HG02938 (cell line): ENCODE data around the gene HRG.
A peak's percentile ranks its signal among the peaks of the same experiment; 100 is the strongest.
"Not testable (repeated sequence)": the region's sequence is repeated elsewhere in the genome, so short reads cannot be mapped to it uniquely, and the experiment has no call there.

ENCODE experiments used
- ATAC-seq: cut with Tn5 transposase; IDR thresholded peaks from one replicate; pipeline ENCODE4 v1.9.1; 2021; ENCODE audit warnings: mild to moderate bottlenecking, moderate library complexity; ENCODE audit not compliant: unreplicated experiment

Gene HRG, protein sequence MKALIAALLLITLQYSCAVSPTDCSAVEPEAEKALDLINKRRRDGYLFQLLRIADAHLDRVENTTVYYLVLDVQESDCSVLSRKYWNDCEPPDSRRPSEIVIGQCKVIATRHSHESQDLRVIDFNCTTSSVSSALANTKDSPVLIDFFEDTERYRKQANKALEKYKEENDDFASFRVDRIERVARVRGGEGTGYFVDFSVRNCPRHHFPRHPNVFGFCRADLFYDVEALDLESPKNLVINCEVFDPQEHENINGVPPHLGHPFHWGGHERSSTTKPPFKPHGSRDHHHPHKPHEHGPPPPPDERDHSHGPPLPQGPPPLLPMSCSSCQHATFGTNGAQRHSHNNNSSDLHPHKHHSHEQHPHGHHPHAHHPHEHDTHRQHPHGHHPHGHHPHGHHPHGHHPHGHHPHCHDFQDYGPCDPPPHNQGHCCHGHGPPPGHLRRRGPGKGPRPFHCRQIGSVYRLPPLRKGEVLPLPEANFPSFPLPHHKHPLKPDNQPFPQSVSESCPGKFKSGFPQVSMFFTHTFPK

DNA sequence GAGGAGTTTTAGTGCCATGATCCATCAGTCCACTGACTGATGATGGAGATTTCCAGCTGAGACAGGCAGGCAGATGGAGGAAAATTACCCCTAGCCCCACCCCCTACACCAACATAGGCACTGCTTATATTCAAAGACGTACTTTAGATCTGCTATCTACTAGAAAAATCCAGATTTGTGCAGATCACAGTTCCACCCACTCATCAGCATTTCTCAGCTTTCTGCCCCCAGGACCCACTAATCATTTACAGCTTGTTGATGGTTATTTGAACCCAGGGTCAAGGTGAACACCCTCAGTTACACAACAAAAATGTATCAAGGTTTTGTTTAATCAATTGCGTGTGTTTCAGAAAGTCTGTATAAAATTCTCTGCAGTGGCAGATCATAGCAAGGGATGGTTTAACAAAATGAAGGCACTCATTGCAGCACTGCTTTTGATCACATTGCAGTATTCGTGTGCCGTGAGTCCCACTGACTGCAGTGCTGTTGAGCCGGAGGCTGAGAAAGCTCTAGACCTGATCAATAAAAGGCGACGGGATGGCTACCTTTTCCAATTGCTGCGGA lies at the start of gene HRG:
TSS of gene HRG (plus strand) at position 390 of the 564 bp plus-strand sequence. CDS start at position 408, 18 bp downstream.
- no peak for ATAC-seq

DNA sequence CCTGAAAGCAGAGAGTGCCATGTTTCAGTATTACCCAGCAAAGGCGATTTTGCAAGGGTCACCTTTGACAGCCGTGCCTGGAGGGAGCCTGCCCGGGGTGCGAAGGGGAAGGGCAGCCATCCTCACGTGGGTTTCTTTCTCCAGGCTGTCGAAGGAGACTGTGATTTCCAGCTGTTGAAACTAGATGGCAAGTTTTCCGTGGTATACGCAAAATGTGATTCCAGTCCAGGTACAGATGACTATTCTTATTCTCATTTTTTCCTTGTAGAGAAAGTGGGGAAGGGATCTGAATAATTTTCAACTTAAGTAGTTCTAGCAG lies 49.6 kb upstream of the HRG start:
- no peak for ATAC-seq

DNA sequence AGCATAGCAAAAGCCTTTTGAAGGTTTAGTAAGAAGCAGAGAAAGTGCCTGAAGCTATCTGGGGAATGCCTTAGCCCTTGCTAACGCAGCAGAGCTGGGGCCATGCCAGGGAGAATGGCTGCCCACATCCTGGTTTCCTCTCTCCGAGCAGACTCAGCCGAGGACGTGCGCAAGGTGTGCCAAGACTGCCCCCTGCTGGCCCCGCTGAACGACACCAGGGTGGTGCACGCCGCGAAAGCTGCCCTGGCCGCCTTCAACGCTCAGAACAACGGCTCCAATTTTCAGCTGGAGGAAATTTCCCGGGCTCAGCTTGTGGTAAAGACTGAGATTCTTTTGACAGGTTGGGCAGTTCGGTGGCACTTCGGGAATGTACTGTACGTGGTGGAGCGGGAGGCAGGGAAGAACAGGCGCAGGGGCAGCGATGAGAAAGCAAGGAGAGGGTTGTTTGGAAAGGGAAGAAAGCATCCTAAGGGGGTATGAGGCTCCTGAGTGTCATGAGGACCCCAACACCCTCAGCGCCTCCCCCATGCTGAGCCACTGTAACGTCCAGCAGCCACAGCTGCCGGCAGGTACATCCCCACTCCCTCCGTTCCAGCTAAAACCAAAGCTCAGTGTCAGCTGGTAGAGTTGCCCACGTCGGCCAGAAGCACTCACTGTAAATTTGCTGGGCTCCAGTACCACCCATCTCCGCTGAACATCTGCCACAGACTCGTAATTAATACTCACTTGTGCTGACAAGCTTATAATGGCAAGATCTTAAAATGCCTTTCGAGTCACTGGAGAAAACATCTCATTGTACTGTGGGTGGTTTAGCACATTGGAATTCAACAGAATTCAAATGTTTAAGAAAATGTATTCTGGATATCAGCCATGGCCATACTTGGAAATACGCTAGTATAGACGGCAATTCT lies 48.5 kb upstream of the HRG start:
- ATAC-seq, result peak; percentile 87

DNA sequence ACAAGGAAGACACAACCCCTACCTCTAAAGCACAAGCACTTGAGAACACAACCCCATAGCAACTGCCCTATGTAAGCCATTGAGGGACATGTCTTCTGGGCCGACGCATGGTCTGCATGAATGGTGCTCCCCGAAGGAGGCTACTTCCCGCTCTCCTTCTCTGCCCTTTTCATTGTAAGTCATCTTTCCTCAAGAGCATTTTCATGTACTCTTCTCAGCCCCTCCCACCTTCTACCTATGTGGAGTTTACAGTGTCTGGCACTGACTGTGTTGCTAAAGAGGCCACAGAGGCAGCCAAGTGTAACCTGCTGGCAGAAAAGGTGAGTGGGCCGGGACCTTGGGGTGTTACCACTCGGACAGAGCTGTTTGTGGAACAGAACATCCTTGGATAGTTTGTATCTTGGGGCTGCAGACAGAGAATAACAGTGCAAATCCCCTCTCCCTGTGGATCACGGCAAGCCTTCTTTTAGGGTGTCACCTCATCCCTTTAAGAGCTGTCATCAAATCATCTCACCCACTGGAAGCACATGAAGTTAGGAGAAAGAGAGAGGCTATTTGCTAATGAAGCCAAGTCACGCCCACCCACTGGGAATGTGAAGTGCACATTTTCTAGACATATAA lies 47.4 kb upstream of the HRG start:
- no peak for ATAC-seq

DNA sequence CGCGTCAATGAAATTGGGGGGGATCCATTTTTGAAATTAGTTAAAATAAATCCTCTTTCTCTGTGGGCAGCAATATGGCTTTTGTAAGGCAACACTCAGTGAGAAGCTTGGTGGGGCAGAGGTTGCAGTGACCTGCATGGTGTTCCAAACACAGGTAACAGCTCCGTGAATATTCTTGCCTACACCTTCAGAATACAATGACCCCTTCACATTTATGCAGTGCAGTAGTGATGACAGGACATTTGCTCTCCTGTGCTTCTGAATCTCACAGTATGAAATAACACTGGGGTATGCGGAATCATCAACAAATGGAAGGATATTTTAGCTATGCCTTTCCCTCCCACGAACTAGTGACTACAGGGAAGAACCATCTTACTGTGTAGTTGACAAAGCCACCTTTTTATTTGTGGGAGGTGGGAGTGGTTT lies 46.0 kb upstream of the HRG start:
- no peak for ATAC-seq

DNA sequence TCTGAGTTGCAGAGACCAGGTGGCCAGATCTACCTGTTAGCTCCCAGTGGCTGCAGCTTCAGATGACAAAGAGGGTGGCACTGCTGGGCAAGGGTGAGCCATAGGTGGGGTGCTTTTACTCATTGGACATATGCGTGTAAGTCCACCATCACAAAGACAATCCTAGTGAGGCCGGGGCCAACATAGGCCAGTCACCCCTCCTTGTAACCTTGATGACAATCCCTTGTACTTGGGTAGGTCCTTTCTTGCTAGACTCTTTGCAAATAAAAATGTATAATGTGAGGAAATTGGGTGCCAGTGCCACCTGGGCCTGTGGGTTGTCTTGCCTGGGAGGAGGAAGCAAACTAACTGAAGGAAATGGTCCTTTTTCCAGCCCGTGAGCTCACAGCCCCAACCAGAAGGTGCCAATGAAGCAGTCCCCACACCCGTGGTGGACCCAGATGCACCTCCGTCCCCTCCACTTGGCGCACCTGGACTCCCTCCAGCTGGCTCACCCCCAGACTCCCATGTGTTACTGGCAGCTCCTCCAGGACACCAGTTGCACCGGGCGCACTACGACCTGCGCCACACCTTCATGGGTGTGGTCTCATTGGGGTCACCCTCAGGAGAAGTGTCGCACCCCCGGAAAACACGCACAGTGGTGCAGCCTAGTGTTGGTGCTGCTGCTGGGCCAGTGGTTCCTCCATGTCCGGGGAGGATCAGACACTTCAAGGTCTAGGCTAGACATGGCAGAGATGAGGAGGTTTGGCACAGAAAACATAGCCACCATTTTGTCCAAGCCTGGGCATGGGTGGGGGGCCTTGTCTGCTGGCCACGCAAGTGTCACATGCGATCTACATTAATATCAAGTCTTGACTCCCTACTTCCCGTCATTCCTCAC lies 45.4 kb upstream of the HRG start:
- ATAC-seq, result no peak

DNA sequence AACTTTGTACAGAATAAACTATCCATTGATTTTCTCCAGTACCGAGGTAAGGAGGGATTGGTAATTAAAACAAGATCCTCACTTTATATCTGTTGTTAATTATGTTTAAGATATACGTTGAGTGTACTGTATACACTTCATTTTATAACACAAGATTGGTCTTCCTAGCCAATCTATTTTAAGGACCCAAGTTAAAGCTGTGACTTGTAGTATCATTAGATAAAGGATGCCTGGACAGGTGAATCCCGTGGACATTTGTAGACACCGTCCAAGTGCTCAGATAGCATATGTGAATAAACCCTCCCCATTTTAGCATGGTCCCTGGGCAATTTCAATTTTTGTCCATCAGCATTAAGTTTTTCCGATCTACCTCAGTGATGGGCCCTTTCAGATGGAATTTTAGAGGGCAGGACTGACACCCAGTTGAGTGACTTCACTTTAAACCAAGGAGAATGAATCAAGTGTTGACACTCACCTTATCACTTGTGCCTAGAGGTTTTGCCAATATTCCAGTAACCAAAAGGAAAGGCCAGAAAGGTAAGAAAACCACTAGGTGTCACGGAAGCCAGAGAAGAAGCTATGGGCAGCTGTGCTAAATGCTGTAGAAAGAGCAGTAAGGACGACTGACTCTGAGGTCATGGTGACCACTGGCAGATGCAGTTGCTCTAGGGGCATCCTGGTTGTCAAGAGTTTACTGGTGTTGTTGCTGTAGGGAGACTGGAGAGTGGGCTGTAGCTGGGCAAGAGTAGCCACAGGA lies 43.7 kb upstream of the HRG start:
- no peak for ATAC-seq

DNA sequence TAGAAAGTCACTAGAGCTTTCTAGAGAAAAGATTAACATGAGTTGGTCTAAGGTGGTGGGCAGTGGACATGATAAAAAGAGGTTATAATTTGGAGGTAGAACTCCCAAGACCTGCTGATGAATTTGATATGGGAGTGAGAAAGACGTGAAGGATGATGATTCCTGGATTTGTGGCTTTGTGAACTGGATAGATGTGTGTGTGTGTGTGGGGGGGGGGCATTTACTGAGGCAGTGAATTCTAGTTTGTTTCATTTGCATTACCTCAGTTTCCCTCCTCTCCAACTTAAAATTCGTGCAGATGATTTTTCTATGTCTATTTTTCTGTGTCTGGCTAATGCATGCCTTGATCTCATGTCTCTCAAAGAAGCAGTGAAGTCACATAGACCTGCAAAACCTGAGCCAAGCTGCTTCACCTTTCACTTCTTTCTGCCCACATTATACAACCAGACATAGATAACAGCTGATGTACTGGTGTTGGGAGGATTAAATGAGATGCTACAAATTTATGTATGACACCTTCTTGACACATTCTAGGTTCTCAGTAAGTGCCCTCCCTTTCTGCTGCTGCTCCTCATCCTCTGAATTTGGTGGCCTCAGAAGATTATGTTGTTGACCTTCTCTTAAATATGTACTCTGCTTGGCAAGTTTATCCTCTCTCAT lies 43.0 kb upstream of the HRG start:
- no peak for ATAC-seq

DNA sequence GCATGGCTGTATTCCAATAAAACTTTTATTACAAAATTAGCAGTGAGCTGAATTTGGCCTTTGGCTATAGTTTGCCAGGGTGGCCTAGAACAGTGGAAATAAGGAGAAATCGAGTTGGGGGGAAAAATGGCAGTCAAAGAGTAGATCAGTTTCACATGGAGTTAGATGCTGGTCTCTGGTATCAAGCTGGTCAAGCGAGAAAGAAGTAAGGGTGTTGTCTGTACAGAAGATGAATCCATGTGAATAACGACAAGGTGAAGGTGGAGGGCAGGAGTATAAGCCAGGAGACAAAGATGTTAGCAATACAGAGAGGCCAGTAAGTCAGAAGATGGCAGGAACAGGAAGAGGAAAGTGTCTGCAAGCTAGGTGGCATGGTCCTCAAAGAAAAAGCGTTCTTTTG lies 41.2 kb upstream of the HRG start:
- ATAC-seq, result no peak

DNA sequence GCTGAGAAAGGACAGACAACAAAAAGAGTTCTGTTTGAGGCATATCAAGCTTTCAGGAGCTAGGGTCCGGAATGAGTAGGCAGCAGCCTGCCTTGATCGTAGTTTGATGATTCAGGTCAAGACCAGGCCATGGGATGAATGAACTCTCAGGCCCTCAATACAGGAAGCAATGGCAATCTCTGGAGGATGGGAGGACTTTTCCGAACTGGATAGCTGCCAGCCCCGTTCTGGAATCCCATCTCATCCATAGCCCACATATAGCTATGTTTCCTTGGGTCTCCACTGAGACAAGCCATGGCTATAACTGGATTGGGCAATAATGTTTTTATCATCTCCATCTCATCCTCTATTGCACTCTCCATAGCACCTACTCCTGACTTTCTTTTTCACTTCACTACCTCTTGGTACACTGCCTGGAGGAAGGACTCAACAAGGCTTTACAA lies 40.2 kb upstream of the HRG start:
- no peak for ATAC-seq

DNA sequence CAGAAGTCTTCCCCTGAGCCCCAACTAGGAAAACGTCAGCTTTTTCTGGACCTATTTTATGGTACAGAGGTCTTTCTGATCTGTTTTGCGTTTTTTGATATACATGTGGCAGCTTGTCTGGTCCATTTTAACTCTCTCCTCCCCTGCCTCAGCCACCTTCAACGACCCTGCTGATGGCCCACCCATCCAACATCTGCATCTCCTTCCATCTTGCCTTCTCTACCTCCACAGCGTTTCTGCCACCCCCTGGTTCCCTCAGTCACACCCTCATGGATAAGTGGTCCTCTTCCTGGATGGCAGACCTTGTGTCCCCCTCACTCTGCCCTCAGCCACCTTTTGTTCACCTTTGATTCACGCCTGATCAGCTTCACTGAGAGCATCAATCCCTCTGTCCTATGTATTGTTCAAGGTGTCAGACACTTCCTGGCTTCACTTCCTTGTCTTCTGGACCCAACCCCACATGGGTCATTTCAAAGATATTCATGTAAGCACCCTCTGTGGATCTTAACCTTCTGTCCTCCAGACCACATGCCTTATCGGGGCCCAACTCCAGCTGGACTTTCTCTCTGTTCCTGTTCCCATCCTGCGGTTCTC lies 39.5 kb upstream of the HRG start:
- no peak for ATAC-seq

DNA sequence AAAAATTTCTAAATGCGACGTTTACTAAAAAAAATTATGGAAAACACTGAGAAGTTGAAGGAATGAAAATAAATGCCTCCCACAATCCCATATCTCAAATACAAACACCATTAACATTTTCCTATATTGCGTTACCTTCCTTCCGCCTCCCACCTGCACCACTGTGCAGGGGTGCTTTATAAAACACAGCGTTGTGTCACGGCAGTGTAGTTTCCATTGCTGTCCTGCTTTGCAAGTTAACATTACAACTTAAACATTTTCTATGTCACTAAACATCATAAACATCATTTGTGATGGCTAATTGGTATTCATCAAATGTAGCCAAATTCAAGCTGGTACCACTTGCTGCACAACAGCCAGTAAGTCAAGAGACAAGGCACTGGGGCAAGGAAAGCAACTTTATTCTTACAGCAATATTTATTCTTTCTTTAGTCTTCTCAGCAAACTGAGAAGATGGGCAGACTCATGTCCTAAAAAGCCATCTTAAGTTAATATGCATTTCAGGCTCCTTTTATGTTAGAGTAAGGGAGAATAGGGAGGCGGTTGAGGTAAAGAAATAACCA lies 37.9 kb upstream of the HRG start:
- no peak for ATAC-seq

DNA sequence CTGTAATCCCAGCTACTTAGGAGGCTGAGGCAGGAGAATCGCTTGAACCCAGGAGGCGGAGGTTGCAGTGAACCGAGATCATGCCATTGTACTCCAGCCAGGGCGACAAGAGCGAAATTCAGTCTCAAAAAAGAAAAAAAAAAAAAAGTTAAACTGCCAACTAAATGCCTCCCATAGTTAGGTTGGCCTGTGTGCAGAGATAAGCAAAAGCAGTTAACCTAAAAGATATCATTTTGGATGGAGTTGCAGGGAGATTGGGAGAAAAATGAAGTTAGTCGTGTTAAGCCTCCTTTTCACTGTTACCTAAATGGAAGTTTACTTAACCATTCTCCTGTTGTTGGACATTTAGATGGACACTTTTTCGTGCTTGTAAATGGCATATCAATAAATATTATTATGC lies 37.1 kb upstream of the HRG start:
- ATAC-seq, result no peak

DNA sequence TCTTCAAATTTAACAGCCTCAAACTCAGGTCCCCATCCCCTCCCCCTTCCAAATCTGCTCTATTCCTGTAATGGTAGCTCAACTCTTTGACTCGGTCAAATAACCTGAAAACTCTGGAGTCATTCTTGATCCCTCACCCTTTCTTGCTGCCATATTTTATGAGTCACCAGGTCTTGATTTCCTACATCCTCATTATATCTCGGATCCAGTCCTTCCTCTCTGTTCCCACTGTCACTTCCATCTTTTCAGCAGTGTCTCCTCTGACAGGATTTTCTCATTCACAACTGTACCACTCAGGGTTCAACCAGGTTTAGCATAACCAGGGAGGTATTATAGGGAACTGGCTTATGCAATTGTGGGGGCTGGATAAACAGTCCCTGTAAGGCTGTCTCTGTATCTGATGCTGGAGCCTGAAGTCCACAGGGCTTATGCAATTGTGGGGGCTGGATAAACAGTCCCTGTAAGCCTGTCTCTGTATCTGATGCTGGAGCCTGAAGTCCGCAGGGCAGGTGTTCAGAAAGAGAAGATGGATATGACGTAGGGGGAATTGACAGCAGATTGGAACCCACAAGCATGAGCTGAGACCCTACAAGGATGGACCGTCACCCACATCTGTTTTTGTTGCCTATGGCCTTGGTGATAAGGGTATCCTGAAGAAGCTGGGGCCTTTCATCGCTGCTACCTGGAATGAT lies 34.7 kb upstream of the HRG start:
- no peak for ATAC-seq

DNA sequence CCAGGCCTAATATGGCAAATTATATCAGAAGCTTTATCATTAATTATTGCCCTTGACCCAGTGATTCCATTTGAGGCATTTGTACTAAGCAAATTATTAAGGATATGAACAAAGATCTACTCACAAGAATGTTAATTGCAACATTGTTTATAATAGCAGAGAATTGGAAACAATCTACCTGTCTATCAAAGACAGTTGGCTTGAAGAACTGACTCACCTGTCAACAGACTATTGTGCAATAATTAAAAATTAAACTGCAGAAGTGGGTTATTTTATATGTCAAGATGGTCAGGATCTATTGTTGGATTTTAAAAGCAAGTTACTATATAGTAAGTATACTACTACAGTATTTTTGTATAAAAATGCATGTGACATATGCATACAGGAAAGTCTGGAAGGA lies 32.3 kb upstream of the HRG start:
- no peak for ATAC-seq

DNA sequence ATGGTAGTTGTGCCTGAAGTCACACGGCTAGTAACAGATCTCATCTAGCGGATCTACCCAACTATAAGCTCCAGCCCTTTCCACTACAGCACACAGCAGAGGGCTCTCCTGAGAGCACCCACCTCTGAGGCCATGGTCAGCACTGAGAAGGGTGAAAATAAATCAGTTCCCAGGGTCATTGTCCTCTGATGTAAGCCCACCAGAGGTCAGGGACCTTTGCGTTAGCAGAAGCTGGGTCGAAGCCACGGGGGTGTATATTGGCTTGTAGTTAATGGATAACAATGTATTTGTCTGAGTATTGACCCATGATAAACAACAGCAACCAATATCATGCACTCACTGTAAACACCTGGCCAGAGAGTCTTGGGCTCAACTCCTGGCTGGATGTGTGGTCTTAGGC lies 31.6 kb upstream of the HRG start:
- ATAC-seq, result not testable (repeated sequence)

DNA sequence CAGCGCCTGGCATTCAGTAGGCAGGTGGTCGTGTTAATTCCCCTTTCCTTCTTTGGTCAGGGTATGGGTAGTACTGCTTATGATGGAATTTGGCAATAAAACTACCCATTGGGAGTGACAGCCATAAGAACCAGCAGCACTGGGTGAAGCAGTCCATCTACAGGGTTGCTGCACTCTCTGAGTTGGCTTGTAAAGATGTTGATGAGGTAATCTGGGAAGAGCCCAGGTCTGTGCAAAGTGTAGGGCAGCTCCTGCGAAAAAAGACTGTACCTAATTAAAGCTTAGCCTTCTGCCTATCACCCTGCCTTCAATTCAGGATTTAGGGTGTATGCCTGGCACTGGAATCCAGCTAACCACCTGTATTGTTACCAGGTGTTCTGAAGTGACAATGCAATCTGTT lies 30.3 kb upstream of the HRG start:
- no peak for ATAC-seq

DNA sequence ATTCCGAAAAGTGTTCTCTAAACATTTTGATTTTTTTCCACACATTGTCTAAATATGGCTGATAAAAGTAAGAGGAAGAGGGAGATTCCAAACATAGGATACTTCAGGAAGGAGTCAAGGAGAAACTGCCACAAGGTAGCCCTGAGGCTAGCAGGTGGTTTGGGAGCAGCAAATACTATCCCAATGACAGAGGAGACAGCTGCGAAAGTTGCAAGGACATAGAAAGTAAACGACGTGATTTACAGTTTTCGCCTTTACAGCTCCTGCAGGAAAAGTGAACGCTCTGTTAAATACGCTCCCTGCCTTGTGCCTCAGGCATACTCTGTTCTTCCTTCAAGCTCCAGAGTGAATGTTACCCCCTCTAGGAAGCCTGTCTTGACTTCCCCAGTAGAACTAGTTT lies 29.3 kb upstream of the HRG start:
- no peak for ATAC-seq
